ENCODE results near the gene ERBB4. TPM values are rescaled to one million over a fixed set of nuclear protein-coding genes. Genes with fewer than 3 reads are reported as not detected.

The ERBB4 gene
- total RNA-seq, 1 experiment from 2014 or later: 0.04 TPM

DNA sequence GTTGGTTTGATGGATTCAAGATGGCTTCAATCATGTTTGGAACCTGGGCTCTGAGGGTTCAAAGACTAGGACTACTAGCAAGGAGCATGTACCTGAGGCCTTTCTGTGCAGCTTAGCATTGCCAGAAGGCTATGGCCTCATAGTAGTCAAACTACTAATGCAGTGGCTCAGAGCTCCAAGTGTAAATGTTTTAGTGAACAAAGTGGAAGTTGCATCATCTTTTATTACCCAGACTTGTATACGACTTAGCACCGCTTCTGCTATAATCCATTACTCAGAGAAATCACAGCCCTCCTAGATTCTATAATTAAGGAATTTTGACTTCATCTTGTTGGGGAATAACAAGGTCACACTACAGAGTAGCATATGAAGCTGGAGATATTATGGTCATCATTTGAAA is 210.5 kb downstream of the ERBB4 start:
- TF ChIP-seq, protein P1, sequence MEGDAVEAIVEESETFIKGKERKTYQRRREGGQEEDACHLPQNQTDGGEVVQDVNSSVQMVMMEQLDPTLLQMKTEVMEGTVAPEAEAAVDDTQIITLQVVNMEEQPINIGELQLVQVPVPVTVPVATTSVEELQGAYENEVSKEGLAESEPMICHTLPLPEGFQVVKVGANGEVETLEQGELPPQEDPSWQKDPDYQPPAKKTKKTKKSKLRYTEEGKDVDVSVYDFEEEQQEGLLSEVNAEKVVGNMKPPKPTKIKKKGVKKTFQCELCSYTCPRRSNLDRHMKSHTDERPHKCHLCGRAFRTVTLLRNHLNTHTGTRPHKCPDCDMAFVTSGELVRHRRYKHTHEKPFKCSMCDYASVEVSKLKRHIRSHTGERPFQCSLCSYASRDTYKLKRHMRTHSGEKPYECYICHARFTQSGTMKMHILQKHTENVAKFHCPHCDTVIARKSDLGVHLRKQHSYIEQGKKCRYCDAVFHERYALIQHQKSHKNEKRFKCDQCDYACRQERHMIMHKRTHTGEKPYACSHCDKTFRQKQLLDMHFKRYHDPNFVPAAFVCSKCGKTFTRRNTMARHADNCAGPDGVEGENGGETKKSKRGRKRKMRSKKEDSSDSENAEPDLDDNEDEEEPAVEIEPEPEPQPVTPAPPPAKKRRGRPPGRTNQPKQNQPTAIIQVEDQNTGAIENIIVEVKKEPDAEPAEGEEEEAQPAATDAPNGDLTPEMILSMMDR (conservative IDR thresholded peaks at IDR 0.05): no peak
- Mint-ChIP-seq H3K27ac (peak overlapping the region in 1 of 3 experiments; percentile 34; a peak in 1 of 7 replicates), H3K4me3 (no peak overlapping the region), H3K9me3 (no peaks in the 10 kb centered on the region), H3K36me3 (ENCODE audit: insufficient read depth in 1 of 3, low read depth in 3 of 3) (no peaks in the 10 kb centered on the region), H3K27me3 (ENCODE audit: low read depth) (no peaks in the 10 kb centered on the region), H3K4me1 (peaks cover 4 to 5% of the 10 kb centered on the region in 2 experiments; a peak in 2 of 4 replicates)
- no peaks in the 10 kb centered on the region for H3K79me1 ChIP-seq (ENCODE audit: insufficient read depth, low read depth, low read length, poor library complexity, severe bottlenecking)
- DNase-seq: no peak
- no peak overlapping the region for H2BK15ac ChIP-seq (ENCODE audit: low read depth, low read length)
- no peak overlapping the region for H4K91ac ChIP-seq (ENCODE audit: insufficient read length, low read depth, low read length)
- H3K9me3 ChIP-seq (ENCODE audit: control insufficient read depth, low read depth, low read length): no peaks in the 10 kb centered on the region
- no peak overlapping the region for H2BK12ac ChIP-seq (ENCODE audit: insufficient read length, low read depth, low read length)
- H2BK5ac ChIP-seq (ENCODE audit: insufficient read length, low read length): no peak overlapping the region
- no peak overlapping the region for H4K5ac ChIP-seq (ENCODE audit: insufficient read length, low read depth, low read length)
- H2AFZ ChIP-seq (ENCODE audit: low read length): no peak overlapping the region
- H3K4ac ChIP-seq (ENCODE audit: low read depth, low read length): no peak overlapping the region
- no peak overlapping the region for H3K14ac ChIP-seq (ENCODE audit: insufficient read depth, low read length)
- H3K23ac ChIP-seq (ENCODE audit: insufficient read length, low read depth, low read length): no peak overlapping the region
- no peaks in the 10 kb centered on the region for H4K20me1 ChIP-seq (ENCODE audit: control insufficient read depth, insufficient read depth, insufficient read length)
- WGBS (ENCODE audit: extremely low coverage, insufficient read length, low lambda C conversion rate): no CpG with 5 or more reads among the region's 2 CpGs
- H3K79me2 ChIP-seq (ENCODE audit: insufficient read depth, low read length): no peaks in the 10 kb centered on the region
- no peak overlapping the region for H2BK20ac ChIP-seq (ENCODE audit: low read depth, low read length, poor library complexity, severe bottlenecking)
- H2AK5ac ChIP-seq (ENCODE audit: insufficient read length, low read length): no peak overlapping the region
- no peak overlapping the region for H2BK120ac ChIP-seq (ENCODE audit: low read depth, low read length, poor library complexity, severe bottlenecking)
- no peaks in the 10 kb centered on the region for H3K27me3 ChIP-seq (ENCODE audit: insufficient read depth, low read length)
- H3K4me2 ChIP-seq (ENCODE audit: insufficient read depth, insufficient read length, low read length): no peak overlapping the region
- H3K23me2 ChIP-seq (ENCODE audit: insufficient read length, low read depth, low read length, poor library complexity, severe bottlenecking): no peaks in the 10 kb centered on the region
- H3K27ac ChIP-seq (ENCODE audit: insufficient read length, low read depth, low read length): no peak overlapping the region
- no peak overlapping the region for H4K8ac ChIP-seq (replicated peaks; ENCODE audit: insufficient read length, low read depth, low read length)
- H3K9ac ChIP-seq (ENCODE audit: extremely low read depth, insufficient read length, low read length): no peak overlapping the region
- no peaks in the 10 kb centered on the region for H3K4me1 ChIP-seq (ENCODE audit: insufficient read depth, low read length)
- no peak overlapping the region for H3K56ac ChIP-seq (ENCODE audit: insufficient read length, low read depth, low read length)
- H3T11ph ChIP-seq (ENCODE audit: low read length): no peak overlapping the region
- H3K18ac ChIP-seq (ENCODE audit: insufficient read length, low read depth, low read length): no peak overlapping the region

Measured in H9 (cell line).